ENCODE data around the gene NUDT4.

- TF ChIP-seq CTCF (IDR thresholded peaks at IDR 0.05) = no peak
- no peak for TF ChIP-seq POLR2A (IDR thresholded peaks at IDR 0.05)
Measured at GRCh38 chr12:93352321-93352720, 25.4 kb upstream of the NUDT4 start.

All from Peyer's patch (tissue), 4 donors.